Thoracic aorta (tissue), 2 donors: ENCODE data around the gene ECHDC3. TPM values are rescaled to one million over a fixed set of nuclear protein-coding genes. Genes with fewer than 3 reads are reported as not detected.
A peak's percentile ranks its signal among the peaks of the same experiment; 100 is the strongest.

Experiments used
- ATAC-seq: fragments of 150-250 bp; one replicate; pipeline ENCODE4 v1.8.0; 2017; ENCODE audit warnings: low read depth; ENCODE audit not compliant: insufficient number of reproducible peaks, low FRiP score
- DNase-seq: peaks from one replicate; pipeline ENCODE4 v3.0.0-alpha.2; 2020; ENCODE audit warnings: low spot score
- H3K27ac ChIP-seq, 2 donors: fragments of 200-600 bp; sonication (generic); 1 replicate in 1 of 2; 2 replicates in 1 of 2; pipeline ENCODE4 v1.5.1; 2016; ENCODE audit warnings: mild to moderate bottlenecking in 2 of 2, moderate library complexity in 2 of 2
- H3K27me3 ChIP-seq: fragments of 200-600 bp; sonication (generic); replicated peaks from 2 replicates; pipeline ENCODE4 v1.6.0; 2016; ENCODE audit warnings: mild to moderate bottlenecking; ENCODE audit not compliant: insufficient read depth
- H3K36me3 ChIP-seq: fragments of 200-600 bp; sonication (generic); one replicate; pipeline ENCODE4 v1.5.1; 2016
- H3K4me1 ChIP-seq, 2 donors: fragments of 200-600 bp; sonication (generic); 1 replicate in 1 of 2; 2 replicates in 1 of 2; pipeline versions ENCODE4 v1.5.1 to v1.6.0; 2016; ENCODE audit warnings: low read depth in 2 of 2, mild to moderate bottlenecking in 1 of 2; ENCODE audit not compliant: control insufficient read depth in 1 of 2
- H3K4me3 ChIP-seq: fragments of 200-600 bp; sonication (generic); 2 replicates; pipeline ENCODE4 v1.5.1; 2016; ENCODE audit warnings: mild to moderate bottlenecking
- H3K9me3 ChIP-seq: fragments of 200-600 bp; sonication (generic); 2 replicates; pipeline ENCODE4 v1.5.1; 2016
- total RNA-seq, 2 donors: library from RNA; depleted of rRNA; stranded (reverse); fragments of >200 nt; gene quantifications; one replicate each; pipeline versions ENCODE4 v1.1.0 to v1.2.3, GENCODE V29; 2016
- TF ChIP-seq, protein P1 (sequence below): fragments of 200-600 bp; sonication (generic); IDR thresholded peaks from one replicate; pipeline ENCODE4 v1.5.1; 2019; ENCODE audit warnings: antibody characterized with exemption

ECHDC3 gene
- total RNA-seq, 2 donors from 2014 or later: 12.2 to 21.2 TPM

DNA sequence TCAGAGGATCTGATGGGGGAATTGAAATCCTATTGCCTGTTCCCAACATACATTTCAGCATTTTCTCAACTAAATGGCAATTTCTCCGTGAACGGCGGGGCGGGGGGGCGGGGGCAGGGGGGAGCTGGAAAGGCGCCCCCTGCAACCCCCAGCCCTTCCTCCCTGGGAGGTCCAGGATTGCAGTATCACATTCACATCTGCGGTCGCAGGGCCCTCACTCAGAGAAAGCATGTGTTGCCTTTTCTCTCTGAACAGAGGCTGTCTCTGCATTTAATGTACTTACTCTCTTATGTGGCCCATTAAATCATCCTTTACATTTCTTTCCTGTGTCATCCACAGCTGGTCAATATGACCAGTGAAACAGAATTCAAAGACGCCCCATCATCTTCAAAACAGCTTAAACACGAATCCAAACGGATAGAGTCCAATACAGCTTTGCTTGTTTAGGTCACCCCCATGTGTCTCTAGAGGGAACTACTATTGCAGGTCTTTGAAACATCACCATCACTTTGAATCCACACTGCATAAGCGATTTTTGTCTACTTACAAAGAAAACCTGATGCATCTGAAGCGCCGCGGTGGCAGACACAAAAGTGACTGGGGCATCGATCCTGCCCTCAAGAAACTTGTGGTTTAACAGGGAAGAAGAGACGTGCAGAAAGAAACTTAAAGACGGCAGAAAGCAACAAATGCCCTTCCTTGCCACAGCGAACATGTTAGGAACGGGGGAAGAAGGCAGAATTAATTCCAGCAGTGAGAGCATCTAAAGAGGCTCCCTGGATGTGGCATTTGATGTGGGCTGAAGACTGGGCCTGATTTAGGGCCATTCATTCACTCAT, 17.0 kb upstream of the ECHDC3 start:
- TF ChIP-seq, protein P1, sequence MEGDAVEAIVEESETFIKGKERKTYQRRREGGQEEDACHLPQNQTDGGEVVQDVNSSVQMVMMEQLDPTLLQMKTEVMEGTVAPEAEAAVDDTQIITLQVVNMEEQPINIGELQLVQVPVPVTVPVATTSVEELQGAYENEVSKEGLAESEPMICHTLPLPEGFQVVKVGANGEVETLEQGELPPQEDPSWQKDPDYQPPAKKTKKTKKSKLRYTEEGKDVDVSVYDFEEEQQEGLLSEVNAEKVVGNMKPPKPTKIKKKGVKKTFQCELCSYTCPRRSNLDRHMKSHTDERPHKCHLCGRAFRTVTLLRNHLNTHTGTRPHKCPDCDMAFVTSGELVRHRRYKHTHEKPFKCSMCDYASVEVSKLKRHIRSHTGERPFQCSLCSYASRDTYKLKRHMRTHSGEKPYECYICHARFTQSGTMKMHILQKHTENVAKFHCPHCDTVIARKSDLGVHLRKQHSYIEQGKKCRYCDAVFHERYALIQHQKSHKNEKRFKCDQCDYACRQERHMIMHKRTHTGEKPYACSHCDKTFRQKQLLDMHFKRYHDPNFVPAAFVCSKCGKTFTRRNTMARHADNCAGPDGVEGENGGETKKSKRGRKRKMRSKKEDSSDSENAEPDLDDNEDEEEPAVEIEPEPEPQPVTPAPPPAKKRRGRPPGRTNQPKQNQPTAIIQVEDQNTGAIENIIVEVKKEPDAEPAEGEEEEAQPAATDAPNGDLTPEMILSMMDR: peak; percentile 63
- Histone ChIP-seq H3K27me3 (no peaks in the 10 kb centered on the region), H3K9me3 (no peaks in the 10 kb centered on the region), H3K4me1 (no peaks in the 10 kb centered on the region), H3K36me3 (no peaks in the 10 kb centered on the region), H3K27ac (no peak overlapping the region), H3K4me3 (no peak overlapping the region)
- DNase-seq: no peak
- ATAC-seq: no peak

DNA sequence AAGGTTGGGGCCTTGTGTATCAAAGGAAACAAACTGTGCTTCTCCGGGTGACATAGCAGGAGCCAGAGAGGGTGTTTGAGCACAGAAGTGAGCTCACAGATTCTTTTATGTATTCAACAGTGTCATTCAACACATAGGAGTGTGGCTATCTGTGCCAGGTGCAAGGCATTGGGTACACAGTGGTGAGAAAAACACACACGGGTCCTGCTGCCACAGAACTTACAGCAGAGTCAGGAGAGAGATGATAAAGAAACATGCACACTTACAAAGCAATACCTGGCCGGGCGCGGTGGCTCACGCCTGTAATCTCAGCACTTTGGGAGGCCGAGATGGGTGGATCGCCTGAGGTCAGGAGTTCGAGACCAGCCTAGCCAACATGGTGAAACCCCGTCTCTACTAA, 16.3 kb upstream of the ECHDC3 start:
- no peaks in the 10 kb centered on the region for H3K9me3 ChIP-seq
- DNase-seq (no peak), ATAC-seq (no peak)
- H3K36me3 ChIP-seq: no peaks in the 10 kb centered on the region
- H3K27me3 ChIP-seq: no peaks in the 10 kb centered on the region
- H3K4me3 ChIP-seq: no peak overlapping the region
- no peaks in the 10 kb centered on the region for H3K4me1 ChIP-seq
- TF ChIP-seq, protein P1: no peak
- no peak overlapping the region for H3K27ac ChIP-seq

DNA sequence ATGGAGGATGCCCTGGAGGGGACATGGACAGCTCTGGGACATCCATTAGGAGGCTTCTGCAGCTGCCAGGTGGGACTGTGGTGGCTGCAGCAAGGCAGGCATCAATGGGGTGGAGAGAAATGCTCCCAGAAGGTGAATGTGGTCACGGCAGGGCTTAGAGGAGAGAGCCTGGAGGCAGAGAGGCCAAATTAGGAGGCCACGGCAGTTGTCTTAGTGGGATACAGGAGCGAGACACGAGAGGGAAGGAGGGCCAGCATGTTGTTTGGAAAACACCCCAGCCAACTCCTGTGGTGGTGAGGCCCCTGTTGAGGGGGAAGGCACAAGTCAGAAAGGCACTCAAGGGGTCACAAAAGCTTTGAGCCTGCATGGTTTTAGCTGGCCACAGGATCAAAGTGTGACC, 14.6 kb upstream of the ECHDC3 start:
- no peak for ATAC-seq
- Histone ChIP-seq H3K9me3 (no peaks in the 10 kb centered on the region), H3K27me3 (no peaks in the 10 kb centered on the region), H3K36me3 (no peaks in the 10 kb centered on the region), H3K4me1 (no peaks in the 10 kb centered on the region), H3K4me3 (no peak overlapping the region), H3K27ac (no peak overlapping the region)
- TF ChIP-seq, protein P1: no peak
- DNase-seq: no peak

DNA sequence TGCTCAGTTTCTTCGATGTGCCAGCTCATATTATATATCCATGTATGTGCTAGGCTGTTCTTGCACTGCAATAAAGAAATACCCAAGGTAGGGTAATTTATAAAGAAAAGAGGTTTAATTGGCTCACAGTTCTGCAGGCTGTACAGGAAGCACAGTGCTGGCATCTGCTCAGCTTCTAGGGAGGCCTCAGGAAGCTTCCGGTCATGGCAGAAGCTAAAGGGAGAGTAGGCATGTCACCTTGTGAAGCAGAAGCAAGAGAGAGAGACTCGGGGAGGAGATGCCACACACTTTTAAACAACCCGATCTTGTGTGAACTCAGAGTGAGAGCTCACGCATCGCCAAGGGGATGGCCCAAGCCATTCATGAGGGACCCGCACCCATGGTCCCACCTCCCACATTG, 13.8 kb upstream of the ECHDC3 start:
- TF ChIP-seq, protein P1: no peak
- Histone ChIP-seq H3K27me3 (no peaks in the 10 kb centered on the region), H3K36me3 (no peaks in the 10 kb centered on the region), H3K4me1 (no peaks in the 10 kb centered on the region), H3K4me3 (no peak overlapping the region), H3K9me3 (no peaks in the 10 kb centered on the region), H3K27ac (no peak overlapping the region)
- DNase-seq (no peak), ATAC-seq (no peak)

DNA sequence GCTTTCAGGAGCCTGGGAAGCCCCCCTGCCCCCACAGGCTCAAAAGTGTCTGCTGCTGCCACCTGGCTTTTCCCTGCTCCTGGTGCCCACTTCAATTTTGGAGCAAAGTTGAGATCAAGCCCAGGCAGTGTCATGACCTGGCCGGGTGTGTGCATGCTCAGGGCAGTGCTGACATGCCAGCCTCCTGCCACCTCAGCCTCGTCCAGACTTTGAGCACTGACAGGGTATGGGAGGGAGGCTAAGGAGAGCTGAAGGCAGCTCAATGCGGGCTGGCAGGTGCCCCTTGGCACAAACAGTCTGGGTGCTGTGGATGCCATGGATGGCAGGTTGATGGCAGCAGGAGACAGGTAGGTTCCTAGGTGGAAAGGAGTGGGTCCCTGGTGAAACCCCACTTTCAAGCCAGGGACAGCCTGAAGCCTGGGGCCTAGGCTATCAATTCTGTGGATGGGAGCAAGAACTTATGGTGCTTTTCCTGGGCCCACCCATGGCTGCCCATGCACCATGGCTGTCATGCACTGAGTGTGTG, 12.3 kb upstream of the ECHDC3 start:
- Histone ChIP-seq H3K36me3 (no peaks in the 10 kb centered on the region), H3K9me3 (no peaks in the 10 kb centered on the region), H3K4me3 (no peak overlapping the region), H3K27ac (no peak overlapping the region), H3K4me1 (no peaks in the 10 kb centered on the region), H3K27me3 (no peaks in the 10 kb centered on the region)
- ATAC-seq (no peak), DNase-seq (no peak)
- TF ChIP-seq, protein P1: no peak
